OCI-LY3 (cell line): ENCODE measurements around the gene RANBP10.

Experiments
- CTCF ChIP-seq: fragments of 200-600, 300-600 bp; sonication (generic); IDR thresholded peaks from 2 replicates; pipeline ENCODE4 v1.5.1; 2014; ENCODE audit warnings: antibody characterized with exemption, low read length, low read depth
- EZH2phosphoT487 ChIP-seq: fragments of 200-600 bp; shearing (Covaris generic); IDR thresholded peaks from 2 replicates; pipeline ENCODE4 v1.6.1; 2018; ENCODE audit warnings: antibody characterized with exemption, mixed run types, low read depth

GRCh38 chr16:67714522-67714921, 91.8 kb downstream of the RANBP10 start:
- no peak for TF ChIP-seq CTCF
- no peak for TF ChIP-seq EZH2phosphoT487
